IPS DF 6.9 (cell line): ENCODE results near the gene HMGN5.

Experiments used
- DNase-seq: peaks from one replicate; pipeline ENCODE4 v3.0.0-alpha.2; 2013; ENCODE audit warnings: low read depth, low spot score
- H3K27ac ChIP-seq: one replicate; pipeline ENCODE4 v1.5.1; 2013; ENCODE audit warnings: low read length, control low read depth
- H3K27me3 ChIP-seq: 2 replicates; pipeline ENCODE4 v1.6.1; 2013; ENCODE audit warnings: mild to moderate bottlenecking, low read length; ENCODE audit not compliant: control insufficient read depth, insufficient read depth
- H3K36me3 ChIP-seq: 2 replicates; pipeline ENCODE4 v1.6.1; 2013; ENCODE audit warnings: low read length; ENCODE audit not compliant: control insufficient read depth, insufficient read depth
- H3K4me1 ChIP-seq: 2 replicates; pipeline ENCODE4 v1.6.1; 2013; ENCODE audit warnings: low read length; ENCODE audit not compliant: control insufficient read depth, insufficient read depth
- H3K4me3 ChIP-seq: 2 replicates; pipeline ENCODE4 v1.5.1; 2013; ENCODE audit warnings: mild to moderate bottlenecking, low read length
- H3K9me3 ChIP-seq: 2 replicates; pipeline ENCODE4 v1.6.1; 2013; ENCODE audit warnings: low read length, inconsistent platforms; ENCODE audit not compliant: control insufficient read depth, insufficient read depth
- WGBS: extraction: QIAGEN DNeasy Blood & Tissue Kit; methylation state at CpG from one replicate; pipeline ENCODE4 v1.1.7; 2013; ENCODE audit warnings: mixed read lengths, missing lambda C conversion rate; ENCODE audit not compliant: insufficient read length, insufficient coverage; 5-methylcytosine and 5-hydroxymethylcytosine counted together

The HMGN5 gene, protein sequence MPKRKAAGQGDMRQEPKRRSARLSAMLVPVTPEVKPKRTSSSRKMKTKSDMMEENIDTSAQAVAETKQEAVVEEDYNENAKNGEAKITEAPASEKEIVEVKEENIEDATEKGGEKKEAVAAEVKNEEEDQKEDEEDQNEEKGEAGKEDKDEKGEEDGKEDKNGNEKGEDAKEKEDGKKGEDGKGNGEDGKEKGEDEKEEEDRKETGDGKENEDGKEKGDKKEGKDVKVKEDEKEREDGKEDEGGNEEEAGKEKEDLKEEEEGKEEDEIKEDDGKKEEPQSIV

DNA sequence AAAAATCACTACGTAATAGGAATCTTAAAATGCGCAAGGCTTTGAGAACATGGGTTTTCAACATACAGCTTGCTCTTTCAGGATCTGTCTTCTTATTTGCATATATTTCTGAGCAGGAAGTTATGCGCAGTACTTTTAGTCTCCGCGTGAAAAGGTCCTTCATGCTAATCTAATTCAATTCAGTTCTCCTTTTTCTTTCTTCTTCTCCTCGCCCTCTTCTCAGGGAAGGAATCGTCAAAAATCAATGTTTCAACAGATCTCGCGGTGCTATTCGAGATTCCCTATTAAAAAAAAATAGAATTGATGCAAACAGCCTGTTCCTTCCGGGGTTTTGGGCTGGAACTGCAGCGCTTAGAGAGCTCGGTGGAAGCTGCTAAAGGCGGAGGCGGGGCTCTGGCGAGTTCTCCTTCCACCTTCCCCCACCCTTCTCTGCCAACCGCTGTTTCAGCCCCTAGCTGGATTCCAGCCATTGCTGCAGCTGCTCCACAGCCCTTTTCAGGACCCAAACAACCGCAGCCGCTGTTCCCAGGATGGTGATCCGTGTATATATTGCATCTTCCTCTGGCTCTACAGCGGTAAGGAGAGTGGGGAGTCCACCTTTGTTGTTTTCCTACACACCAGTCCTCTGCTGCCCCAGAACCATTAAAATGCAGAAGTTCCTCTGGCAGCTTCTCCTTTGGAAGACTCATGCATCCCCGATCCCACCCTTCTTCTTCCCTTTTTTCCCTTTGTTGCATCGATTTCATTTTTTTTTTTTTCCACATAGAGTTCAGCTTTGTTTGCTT is at the start of gene HMGN5, which contains the start of gene SH3BGRL:
Gene HMGN5 (minus strand): TSS at position 243 of the 785 bp plus-strand sequence. CDS start 80,364 bp downstream, outside the sequence.
Gene SH3BGRL (plus strand): TSS at position 432 of the 785 bp plus-strand sequence. CDS start 99 bp downstream, at position 531.
- Histone ChIP-seq H3K36me3 (no peaks in the 10 kb centered on the region), H3K27me3 (no peaks in the 10 kb centered on the region), H3K27ac (no peak within 1 kb of the TSS), H3K4me1 (no peaks in the 10 kb centered on the region), H3K4me3 (peak within 1 kb of the TSS; percentile 60; the same call in 1 of the 2 replicates), H3K9me3 (no peaks in the 10 kb centered on the region)
- WGBS, result no CpG with 5 or more reads among the region's 23 CpGs
- peak; percentile 20 for DNase-seq

DNA sequence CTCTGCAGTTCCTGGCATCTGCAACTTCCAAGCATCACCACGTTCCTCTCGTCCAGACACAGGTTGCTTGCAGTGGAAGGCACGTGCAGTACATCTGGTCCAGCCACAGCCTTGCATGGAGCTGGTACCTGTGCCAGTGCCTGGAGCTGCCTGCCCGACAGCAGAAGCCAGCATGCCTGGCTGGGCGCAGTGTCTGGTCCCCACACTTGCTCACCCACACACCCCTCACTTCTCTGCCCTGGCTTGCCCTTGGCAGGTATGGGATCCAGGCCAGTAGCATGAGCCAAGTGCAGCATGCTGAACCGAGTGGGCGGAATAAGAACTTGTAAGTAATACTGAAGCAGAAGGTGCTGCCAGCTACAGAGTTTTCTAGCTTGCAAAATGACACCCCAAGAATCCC is 40.0 kb upstream of the HMGN5 start:
- WGBS, result no CpG with 5 or more reads among the region's 7 CpGs
- no peaks in the 10 kb centered on the region for H3K4me1 ChIP-seq
- no peak for DNase-seq
- no peaks in the 10 kb centered on the region for H3K27me3 ChIP-seq
- no peak overlapping the region for H3K27ac ChIP-seq
- H3K9me3 ChIP-seq, result no peaks in the 10 kb centered on the region
- no peaks in the 10 kb centered on the region for H3K36me3 ChIP-seq
- H3K4me3 ChIP-seq, result no peak overlapping the region

DNA sequence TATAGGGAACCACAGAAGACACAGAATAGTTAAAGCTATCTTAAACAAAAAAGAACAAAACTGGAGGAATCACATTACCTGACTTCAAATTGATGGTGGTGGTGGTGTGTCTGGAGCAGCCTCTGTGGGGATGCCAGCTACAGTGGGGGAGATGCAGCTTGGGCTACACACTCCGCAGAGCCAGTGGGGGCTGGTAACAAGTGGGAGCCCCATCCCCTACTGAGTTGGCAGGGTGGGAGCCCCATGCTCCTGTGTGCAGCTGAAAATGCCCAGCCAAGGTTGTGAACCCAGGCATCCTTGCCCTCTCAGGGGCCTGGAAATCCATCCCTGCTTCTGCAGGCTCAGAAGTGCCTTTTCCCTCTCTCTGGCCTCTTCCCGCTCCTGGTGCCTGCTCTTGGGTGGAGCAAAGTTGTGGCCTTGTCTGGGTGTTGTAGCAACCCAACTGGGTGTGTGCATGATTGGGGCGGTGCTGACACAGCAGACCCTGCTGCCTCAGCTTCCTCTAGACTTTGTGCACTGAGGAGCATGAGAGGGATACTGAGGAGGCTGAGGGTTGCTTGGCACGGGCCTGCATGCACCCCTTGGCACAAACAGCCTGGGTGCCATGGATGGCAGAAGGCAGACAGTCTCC is 39.1 kb upstream of the HMGN5 start:
- no peaks in the 10 kb centered on the region for H3K36me3 ChIP-seq
- no peak overlapping the region for H3K27ac ChIP-seq
- H3K27me3 ChIP-seq, result no peaks in the 10 kb centered on the region
- no peak for DNase-seq
- no peak overlapping the region for H3K4me3 ChIP-seq
- H3K4me1 ChIP-seq, result no peaks in the 10 kb centered on the region
- WGBS, result no CpG with 5 or more reads among the region's 4 CpGs
- H3K9me3 ChIP-seq, result no peaks in the 10 kb centered on the region

DNA sequence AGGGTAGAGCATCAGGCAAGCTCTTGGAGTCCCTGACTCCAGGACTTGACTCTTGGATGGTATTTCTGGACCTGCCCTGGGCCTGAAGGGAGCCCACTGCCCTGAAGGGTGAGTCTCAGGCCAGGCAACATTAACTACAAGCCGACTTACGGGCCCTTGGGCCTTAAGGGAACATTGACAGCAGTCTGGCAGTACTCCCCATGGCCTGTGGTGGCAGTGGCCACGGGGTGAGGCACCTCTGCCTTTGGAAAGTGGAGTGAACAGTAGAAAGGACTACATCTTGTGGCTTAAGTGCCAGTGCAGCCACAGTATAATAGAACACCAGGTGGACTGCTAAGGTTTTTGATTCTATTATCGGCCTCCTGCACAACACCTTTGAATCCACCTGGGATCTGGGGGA is 36.5 kb upstream of the HMGN5 start:
- WGBS, result no CpG with 5 or more reads among the region's 4 CpGs
- Histone ChIP-seq H3K27ac (no peak overlapping the region), H3K9me3 (no peaks in the 10 kb centered on the region), H3K27me3 (no peaks in the 10 kb centered on the region), H3K36me3 (no peaks in the 10 kb centered on the region), H3K4me3 (no peak overlapping the region), H3K4me1 (no peaks in the 10 kb centered on the region)
- no peak for DNase-seq

DNA sequence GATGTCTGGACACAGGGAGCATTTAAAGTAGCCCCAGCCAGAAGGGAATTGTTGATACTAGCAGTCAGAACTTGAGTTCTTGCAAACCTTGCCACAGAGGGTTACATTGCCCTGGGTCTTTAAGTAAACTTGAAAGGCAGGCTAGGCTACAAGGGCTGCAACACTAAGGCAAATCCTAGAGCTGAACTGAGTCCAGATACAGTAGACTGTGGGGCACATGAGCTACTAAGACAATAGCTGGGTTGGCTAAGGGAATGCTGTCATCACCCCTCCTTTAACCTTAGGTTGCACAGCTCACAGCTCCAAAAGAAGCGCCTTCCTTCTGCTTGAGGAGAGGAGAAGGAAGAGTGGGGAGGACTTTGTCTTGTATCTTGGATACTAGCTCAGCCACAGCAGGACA is 35.8 kb upstream of the HMGN5 start:
- H3K9me3 ChIP-seq, result no peaks in the 10 kb centered on the region
- H3K4me3 ChIP-seq, result no peak overlapping the region
- H3K27me3 ChIP-seq, result no peaks in the 10 kb centered on the region
- no CpG with 5 or more reads among the region's 1 CpG for WGBS
- no peak overlapping the region for H3K27ac ChIP-seq
- H3K4me1 ChIP-seq, result no peaks in the 10 kb centered on the region
- DNase-seq, result no peak
- no peaks in the 10 kb centered on the region for H3K36me3 ChIP-seq

DNA sequence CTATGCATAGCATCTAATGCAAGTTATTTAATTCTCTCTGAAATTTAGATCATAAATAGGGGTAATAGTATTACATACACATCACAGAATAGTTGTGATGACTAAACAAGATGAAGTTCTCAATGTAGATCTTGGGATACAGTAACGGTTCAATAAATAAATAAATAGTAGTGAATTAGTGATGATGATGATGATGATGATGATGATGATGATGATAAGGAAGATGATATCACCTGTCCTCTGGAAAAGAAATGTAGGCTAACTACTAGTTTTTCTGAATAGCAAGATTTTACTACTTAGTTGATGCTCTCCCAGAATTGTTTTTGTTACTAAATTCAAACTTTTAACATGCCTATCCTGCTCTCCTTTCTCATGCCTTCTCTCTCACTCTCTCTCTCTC is 30.5 kb upstream of the HMGN5 start:
- Histone ChIP-seq H3K36me3 (no peaks in the 10 kb centered on the region), H3K4me3 (no peak overlapping the region), H3K9me3 (no peaks in the 10 kb centered on the region), H3K27me3 (no peaks in the 10 kb centered on the region), H3K4me1 (no peaks in the 10 kb centered on the region; the same call in 1 of the 2 replicates), H3K27ac (no peak overlapping the region)
- 100% methylated on average over 1 of the region's 1 CpG for WGBS
- DNase-seq, result no peak

DNA sequence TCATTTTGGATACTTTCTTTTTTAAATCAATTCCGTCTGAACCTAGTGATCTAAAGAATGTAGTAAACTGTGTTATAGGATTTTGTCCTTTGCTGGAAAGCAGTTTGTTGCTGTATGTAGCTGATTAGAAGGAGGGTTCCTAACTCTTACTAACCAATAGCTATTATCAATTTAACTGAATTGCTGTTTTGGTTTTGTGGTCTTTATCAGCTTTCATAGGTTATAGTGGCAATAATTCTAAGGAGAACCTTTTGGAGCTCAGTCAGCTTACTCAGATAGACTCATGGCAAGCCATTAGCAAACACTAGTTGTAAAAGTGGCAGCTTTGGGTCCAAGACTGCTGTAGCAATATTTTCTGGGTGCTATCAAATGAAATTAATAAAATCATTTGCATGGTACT is 29.8 kb upstream of the HMGN5 start:
- Histone ChIP-seq H3K27me3 (no peaks in the 10 kb centered on the region), H3K9me3 (no peaks in the 10 kb centered on the region), H3K27ac (no peak overlapping the region), H3K36me3 (no peaks in the 10 kb centered on the region), H3K4me1 (no peaks in the 10 kb centered on the region; the same call in 1 of the 2 replicates), H3K4me3 (no peak overlapping the region)
- DNase-seq, result no peak
- WGBS, result no CpG with 5 or more reads among the region's 1 CpG

DNA sequence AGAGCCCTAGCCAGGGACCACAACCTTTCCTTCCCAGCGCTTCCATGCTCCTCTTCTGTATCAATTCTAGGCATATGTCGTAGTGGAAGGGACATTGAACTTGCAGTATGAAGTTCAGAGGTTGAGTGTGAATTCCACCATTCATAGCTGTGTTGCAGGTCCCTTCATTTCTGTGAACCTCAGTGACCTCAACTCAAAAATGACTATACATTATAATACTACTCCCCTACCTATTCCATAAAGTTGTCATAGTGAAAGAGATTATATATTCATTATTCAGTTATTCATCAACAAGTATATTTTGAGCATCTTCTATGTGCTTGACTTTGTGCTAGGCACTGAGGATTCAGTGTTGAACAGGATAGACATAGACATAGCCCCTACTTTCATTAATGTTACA is 28.2 kb upstream of the HMGN5 start:
- H3K27me3 ChIP-seq, result no peaks in the 10 kb centered on the region
- no peak overlapping the region for H3K27ac ChIP-seq
- no peaks in the 10 kb centered on the region; the same call in 1 of the 2 replicates for H3K4me1 ChIP-seq
- WGBS, result no CpG with 5 or more reads among the region's 2 CpGs
- H3K9me3 ChIP-seq, result no peaks in the 10 kb centered on the region
- H3K4me3 ChIP-seq, result no peak overlapping the region
- no peaks in the 10 kb centered on the region for H3K36me3 ChIP-seq
- no peak for DNase-seq

DNA sequence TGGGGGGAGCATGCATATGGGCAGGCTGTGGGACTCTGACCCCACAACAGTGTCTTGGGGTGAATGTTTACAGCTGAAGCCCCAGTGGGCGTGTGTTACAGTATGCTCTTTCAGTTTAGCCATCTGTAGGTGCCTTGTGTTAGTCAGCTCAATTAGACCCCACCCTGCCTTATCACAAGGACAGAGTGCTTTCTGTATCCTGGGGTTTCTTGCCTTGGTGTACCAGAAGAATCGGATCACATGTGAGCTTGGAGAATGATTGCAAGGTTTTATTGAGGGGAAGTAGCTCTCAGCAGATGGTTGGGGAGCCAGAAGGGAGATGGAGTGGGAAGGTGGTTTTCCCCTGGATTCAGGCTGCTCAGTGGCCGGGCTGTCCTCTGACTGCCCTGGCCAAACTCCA is 27.5 kb upstream of the HMGN5 start:
- Histone ChIP-seq H3K36me3 (no peaks in the 10 kb centered on the region), H3K4me3 (no peak overlapping the region), H3K27me3 (no peaks in the 10 kb centered on the region), H3K4me1 (no peaks in the 10 kb centered on the region; the same call in 1 of the 2 replicates), H3K9me3 (no peaks in the 10 kb centered on the region), H3K27ac (no peak overlapping the region)
- no peak for DNase-seq
- no CpG with 5 or more reads among the region's 3 CpGs for WGBS

DNA sequence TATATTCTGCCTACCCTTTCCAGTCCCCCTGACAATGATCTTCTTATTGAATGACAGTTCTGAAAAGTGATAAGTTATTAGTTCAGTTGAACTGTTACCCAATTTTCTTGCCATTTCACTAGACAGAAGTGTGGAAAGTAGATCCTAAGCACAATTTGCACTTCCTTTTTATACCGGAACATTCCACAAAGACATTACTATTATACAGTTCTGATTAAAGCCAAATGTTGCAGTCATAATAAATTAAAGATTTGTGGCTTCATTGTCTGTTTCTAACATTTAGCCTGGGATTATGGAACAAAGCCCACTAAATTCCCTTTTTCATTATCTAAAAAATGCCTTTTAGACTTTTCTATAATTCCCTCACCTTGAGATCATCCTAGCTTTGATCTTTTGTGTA is 14.0 kb upstream of the HMGN5 start:
- Histone ChIP-seq H3K27ac (no peak overlapping the region), H3K36me3 (no peaks in the 10 kb centered on the region), H3K9me3 (no peaks in the 10 kb centered on the region), H3K27me3 (no peaks in the 10 kb centered on the region), H3K4me3 (no peak overlapping the region), H3K4me1 (no peaks in the 10 kb centered on the region)
- no CpG with 5 or more reads among the region's 1 CpG for WGBS
- DNase-seq, result no peak
